GM18870 (cell line): Measurements from ENCODE around the gene PCBD1.

ENCODE experiments used
- ATAC-seq: cut with Tn5 transposase; IDR thresholded peaks from one replicate; pipeline ENCODE4 v1.9.1; 2021; ENCODE audit warnings: moderate library complexity; ENCODE audit not compliant: unreplicated experiment

The PCBD1 gene

GRCh38 chr10:70918851-70919530 lies 30.6 kb upstream of the PCBD1 start:
- ATAC-seq = no peak

- no peak for ATAC-seq
These were observed 29.3 kb upstream of the PCBD1 start for GRCh38 chr10:70917635-70918034.

GRCh38 chr10:70917226-70917625 lies 28.9 kb upstream of the PCBD1 start:
- no peak for ATAC-seq

DNA sequence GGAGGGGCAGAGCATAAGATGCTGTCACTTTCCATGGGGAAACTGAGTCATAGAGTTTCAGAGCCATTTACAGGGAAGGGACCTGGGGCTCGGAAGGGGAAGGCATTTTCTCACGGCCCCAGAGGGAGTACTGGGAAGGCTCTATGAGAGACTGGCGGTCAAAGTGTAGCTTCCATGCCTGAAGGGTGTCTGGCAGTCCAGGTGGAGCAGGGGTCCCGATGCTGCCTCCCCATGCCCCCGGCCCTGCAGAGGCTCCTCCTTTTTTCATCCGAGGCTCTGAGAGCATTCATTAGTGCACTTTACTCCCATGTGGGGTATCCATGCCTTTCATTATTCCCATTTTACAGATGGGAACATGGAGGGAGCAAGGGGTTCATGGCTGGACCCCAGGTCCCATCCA lies 27.9 kb upstream of the PCBD1 start:
- no peak for ATAC-seq

GRCh38 chr10:70915806-70916205 lies 27.4 kb upstream of the PCBD1 start:
- no peak for ATAC-seq

GRCh38 chr10:70915206-70915605 lies 26.8 kb upstream of the PCBD1 start:
- ATAC-seq = no peak

GRCh38 chr10:70914316-70914864 lies 26.0 kb upstream of the PCBD1 start:
- ATAC-seq = no peak

GRCh38 chr10:70913893-70914240 lies 25.5 kb upstream of the PCBD1 start:
- ATAC-seq = no peak

DNA sequence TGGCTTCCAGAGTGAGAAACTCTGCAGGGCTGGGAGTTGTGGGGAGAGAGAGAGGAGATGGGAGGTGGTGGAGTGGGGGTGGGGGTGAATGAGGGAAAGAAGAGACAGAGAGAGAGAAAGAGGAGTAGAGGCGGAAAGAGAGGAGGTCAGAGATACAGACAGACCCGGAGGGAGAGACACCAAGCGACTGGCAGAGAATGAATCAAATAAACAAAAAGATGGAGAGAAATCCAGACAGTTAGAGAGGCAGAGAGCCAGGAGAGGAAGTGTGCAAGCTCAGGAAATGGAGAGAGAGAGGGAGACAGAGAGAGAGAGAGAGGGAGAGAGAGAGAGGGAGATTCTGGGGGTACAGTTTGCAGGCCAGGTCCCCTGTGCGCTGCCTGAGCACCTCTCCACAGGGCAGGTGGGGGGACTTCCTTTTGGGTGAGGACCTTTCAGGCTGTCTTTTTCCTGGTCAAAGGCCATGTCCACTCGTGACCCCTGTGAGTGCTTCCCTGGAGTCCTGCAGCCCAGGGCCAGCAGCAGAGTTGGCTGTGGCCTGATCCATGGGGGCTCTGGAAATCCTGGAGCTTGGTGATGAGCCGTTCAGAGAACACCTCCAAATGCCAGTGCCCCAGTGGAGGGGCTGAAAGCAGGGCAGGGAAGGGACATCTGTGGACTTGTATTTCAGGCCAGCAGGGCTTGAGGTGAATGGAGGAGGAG lies 25.0 kb upstream of the PCBD1 start:
- ATAC-seq = no peak

- no peak for ATAC-seq
These were observed 24.2 kb upstream of the PCBD1 start for GRCh38 chr10:70912556-70912955.

- no peak for ATAC-seq
These were observed 23.0 kb upstream of the PCBD1 start for GRCh38 chr10:70911386-70911785.

DNA sequence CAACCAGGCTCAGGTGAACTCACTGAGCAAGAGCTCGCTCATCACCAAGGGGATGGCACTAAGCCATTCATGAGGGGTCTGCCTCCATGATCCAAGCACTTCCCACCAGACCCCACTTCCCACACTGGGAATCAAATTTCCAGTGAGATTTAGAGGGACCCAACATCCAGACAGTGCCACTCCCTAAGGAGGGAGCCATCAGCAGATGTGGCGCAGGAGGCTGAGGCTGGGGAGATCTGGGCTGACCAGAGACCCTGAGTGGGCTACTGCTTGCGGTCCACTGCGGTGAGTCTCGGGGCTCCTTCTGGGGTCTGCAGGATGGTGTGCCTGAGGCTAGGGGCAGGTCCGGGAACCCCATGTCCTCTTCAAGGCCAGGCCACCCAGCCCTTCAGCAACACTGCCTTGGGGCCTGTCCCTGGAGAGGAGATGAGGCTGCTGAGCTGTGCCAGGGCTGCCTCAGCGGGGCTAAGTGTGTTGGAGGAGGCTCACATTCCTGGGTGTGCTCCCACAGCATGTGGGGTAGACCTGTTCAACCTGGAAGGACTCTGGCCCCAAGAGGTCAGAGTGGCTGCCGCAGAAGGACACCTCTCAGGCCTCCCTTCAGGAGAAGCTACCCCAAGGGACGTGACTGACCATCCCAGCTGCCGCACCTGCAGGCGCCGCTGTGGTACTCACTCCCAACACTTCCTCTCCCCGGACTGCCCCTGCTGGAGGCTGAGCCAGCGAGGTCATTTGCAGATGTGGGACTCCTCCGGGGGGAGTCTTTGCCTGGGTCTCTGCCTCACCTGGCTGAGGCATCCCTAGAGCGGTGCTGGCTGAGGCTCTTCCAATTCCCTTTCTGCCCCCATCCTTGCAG lies 22.3 kb upstream of the PCBD1 start:
- no peak for ATAC-seq

GRCh38 chr10:70909326-70909935 lies 21.1 kb upstream of the PCBD1 start:
- no peak for ATAC-seq

DNA sequence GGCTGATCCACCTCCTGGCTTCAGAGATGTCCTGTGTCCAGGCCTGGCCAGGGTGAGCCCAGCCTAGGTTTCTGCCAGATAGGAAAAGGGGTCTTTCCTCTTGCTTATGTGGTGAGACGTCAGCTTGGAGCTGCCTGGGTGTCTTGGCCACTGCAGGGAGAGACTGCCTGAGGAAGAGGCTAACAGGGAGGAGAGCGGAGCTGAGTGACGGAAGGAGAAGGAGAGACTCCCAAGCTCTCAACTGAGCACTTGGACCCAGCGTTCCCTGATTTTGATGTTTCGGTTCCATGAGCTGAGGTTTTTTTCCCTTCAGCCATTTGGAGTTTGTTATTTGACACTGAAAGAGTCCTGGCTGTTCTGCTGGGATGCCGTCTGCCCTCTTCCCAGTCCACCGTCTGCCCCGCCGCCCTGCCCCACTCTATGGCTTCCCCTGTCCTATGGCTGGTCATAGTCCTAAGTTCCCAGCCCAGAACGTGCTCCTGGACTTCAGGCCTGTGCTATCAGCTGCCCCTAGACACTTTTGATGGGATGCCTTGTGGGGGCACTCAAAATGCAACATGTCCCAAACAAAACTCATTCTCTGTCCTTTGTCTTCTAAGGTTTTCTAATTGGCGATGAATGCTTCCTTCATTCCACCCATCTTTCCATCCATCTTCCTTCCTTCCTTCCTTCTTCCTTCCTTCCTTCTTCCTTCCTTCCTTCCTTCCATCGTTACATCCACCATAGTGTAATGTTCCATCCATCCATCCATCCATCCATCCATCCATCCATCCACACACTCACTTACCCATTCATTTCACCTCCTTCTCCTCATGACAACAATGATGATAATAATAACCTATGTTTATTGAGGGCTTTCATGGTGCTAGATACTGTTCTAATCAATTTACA lies 20.3 kb upstream of the PCBD1 start:
- no peak for ATAC-seq

- no peak for ATAC-seq
These were observed 19.5 kb upstream of the PCBD1 start for GRCh38 chr10:70907637-70908405.

GRCh38 chr10:70906953-70907636 lies 18.7 kb upstream of the PCBD1 start:
- ATAC-seq = no peak

- ATAC-seq = no peak
These were observed 17.8 kb upstream of the PCBD1 start for GRCh38 chr10:70906031-70906783.
